ENCODE results near the gene PXN.
A peak's percentile ranks its signal among the peaks of the same experiment; 100 is the strongest.
"Not testable (repeated sequence)": the region's sequence is repeated elsewhere in the genome, so short reads cannot be mapped to it uniquely, and the experiment has no call there.

PXN gene

DNA sequence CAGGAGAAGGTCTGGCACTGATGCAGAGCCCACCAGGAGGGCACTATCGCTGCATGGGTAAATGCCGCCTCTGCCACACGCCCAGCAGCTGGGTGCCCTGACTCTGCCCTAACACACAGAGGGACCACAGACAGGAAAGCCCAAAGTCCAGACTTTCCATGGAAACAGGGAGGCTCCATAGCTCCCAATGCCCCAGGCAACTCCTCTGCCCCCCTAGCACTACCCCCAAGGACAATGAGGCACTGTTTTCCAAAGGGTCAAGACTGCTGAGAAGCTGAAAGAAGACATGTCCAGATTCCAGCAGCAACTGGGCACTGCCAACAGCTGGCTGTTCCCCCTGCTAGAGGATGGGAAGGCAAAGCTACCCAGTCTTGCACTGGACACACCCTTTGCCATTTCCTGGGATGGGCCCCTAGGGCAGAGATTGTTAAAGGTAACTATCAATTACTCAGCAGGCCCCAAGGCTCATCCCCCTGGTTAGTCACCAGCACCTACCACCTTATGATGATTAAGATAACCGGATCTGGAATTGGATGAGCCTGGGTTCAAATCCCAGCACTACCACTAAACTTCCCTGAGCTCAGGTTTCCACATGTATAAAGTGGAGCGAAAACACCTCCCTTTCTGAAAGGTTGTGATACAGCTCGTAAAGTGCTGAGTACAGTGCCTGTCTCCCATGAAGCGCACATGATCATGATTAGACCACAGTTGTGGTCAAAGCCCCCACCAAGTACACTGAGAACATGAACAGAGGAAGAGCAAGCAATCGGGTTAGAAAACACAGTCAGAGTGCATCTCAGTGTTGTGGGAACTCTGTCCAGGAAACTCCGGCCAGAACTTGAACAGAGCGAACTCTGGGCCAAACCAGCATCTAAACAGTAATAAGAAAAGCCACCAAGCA, 3.3 kb downstream of the PXN start:
- peak; percentile 36 for DNase-seq

DNA sequence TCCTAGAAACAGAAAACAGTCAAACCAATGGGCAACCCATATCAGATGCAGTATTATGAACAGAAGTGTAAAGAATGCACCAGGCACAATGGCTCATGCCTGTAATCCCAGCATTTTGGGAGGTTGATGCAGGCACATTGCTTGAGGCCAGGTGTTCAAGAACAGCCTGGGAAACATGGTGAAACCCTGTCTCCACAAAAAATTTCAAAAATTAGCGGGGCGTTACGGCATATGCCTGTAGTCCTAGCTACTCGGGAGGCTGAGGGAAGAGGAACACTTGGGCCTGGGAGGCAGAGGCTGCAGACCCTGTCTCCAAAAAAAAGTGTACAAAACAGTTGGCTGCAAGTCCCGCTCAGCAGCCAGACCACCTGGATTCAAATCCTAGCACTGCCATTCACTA, 4.9 kb downstream of the PXN start:
- no peak for DNase-seq

- no peak for DNase-seq
Measured at GRCh38 chr12:120259418-120260202, 5.9 kb downstream of the PXN start.

DNA sequence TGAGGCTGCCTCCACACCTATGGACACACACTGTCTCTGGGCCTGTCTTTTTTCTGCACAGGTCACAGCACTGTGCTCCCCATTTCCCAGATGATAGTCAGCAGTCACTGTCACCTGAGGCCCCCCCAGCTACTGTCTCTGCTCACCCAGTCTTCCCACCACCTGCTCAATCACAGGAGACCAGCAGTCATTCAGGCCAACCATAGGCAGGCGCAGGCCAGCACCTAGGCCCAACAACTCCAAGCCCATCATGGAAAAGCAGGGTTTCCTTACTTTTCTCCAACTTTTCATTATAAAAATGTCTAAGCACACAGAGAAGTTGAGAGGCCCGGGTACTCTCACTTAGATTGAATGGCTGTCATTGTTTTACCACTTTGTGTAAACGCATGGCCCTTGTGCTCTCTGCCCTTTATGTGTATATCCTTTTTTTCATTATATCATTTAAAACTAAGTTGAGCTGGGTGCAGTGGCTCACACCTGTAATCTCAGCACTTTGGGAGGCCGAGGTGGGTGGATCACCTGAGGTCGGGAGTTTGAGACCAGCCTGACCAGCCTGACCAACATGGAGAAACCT, 7.1 kb downstream of the PXN start:
- no peak for DNase-seq

- no peak for DNase-seq
Measured at GRCh38 chr12:120257041-120257821, 8.3 kb downstream of the PXN start.

- no peak for DNase-seq
Measured at GRCh38 chr12:120254809-120255208, 10.7 kb downstream of the PXN start.

DNA sequence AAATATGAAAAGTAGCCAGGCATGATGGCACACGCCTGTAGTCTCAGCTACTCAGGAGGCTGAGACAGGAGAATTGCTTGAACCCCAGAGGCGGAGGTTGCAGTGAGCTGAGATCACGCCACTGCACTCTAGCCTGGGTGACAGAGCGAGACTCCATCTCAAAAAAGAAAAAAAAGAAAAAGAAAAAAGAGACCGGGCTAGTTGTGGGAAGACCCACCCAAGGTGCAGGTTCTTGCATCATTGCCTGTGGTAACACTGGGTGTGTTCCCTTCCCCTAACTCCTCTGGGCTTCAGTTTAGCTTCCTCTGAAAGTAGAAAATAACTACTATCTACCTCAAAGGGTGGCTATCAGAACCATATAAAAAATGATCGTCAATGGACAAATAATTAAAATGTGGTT, 12.2 kb downstream of the PXN start:
- DNase-seq, result peak; percentile 75

DNA sequence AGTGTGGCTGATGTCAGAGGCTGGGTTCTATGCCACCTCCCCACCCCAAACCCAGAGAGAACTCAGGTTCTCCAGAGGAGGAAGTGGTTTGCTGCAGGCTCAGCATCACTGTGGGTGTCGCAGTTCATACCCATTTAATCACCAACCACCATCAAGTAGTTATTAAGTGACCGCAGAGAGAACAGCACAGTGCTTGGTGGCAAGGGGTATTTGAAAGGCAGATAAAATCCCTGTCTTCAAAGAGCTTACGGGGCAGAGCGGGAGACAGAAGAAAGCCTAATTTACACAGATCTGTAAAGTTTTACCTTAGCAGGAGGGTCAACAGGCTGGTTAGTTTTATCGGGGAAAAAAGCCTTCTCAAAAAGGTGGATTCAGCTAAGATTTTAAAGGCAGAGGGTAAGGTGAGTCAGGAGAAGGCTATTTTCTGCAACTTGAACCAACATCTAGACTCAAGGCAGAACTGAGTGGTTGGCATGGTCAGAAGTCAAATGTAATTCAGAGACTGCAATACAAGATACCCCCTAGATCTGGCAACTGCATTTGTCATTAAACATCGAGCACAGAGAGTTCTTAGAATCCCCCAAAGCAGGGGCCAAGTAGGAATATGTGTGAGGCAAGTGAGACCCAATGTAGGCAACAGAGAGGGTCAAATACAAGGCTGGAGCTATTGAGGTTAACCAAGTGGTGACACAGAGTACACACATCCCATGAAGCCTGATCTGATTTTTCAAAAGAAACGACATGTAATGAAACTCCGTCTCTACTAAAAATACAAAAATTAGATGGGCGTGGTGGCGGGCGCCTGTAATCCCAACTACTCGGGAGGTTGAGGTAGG, 13.2 kb downstream of the PXN start:
- DNase-seq, result peak; percentile 89

DNA sequence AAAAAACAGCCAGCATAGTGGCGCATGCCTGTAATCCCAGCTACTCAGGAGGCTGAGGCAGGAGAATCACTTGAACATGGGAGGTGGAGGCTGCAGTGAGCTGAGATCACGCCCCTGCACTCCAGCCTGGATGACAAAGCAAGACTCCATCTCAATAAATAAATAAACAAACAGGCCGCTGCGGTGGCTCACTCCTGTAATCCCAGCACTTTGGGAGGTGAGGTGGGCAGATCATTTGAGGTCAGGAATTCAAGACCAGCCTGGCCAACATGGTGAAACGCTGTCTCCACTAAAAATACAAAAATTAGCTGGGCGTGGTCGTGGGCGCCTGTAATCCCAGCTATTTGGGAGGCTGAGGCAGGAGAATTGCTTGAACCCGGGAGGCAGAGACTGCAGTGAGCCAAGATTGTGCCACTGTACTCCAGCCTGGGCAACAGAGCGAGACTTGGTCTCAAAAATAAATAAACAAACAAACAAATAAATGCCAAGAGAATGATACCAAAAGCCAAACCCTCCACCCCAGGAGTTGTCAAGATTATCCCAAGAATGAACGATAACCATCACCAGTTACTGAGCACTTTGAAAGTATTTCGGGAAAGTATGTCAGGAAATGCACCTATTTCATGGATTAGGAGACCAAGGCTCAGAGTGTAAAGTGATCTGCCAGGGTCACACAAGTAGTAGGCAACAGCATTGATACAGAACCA, 14.0 kb downstream of the PXN start:
- not testable (repeated sequence) for DNase-seq

- DNase-seq, result peak; percentile 63
Measured at GRCh38 chr12:120249875-120250795, 15.4 kb downstream of the PXN start.

- no peak for DNase-seq
Measured at GRCh38 chr12:120249266-120249874, 16.2 kb downstream of the PXN start.

- no peak for DNase-seq
Measured at GRCh38 chr12:120247621-120248030, 17.9 kb downstream of the PXN start.

- DNase-seq, result no peak
Measured at GRCh38 chr12:120247183-120247582, 18.3 kb downstream of the PXN start.

DNA sequence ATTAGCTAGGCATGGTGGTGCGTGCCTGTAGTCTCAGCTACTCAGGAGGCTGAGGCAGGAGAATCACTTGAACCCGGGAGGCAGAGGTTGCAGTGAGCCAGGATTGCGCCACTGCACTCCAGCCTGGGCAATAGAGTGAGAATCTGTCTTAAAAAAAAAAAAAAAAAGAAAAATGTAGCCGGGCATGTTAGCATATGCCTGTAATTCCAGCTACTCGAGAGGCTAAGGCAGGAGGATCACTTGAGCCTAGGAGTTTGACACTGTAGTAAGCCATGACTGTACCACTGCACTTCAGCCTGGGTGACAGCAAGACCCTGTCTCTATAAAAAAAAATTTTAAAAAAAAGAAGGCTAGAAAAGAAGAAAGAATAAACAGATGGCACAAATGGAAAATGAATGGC, 18.8 kb downstream of the PXN start:
- not testable (repeated sequence) for DNase-seq

DNA sequence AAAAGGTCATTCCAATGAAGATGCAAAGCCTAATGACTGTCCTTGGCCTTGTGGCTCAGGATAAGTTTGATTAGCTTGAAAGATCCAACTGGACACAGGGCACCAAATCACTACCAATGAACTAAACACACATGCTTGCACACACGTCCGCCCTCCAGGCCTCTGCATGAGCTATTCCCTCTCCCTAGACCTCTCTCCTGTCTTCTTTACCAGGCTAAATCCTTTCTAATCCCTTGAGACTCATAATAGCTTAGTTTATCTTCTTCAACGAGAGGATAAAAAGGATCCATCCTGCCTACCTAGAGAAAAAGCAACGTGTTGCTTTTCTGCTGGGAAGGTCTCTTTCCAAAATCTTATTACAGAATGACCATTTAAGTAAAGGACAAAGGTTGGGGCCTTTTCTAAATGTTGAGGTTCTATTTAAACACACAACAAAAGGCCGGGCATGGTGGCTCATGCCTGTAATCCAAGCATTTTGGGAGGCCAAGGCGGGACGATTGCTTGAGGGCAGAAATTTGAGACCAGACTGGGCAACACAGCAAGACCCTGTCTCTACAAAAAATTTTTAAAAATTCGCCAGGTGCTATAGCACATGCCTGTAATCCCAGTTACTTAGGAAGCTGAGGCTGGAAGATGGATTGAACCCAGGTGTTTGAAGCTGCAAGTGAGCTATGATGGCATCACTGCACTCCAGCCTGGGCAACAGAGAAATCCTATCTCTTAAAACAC, 22.4 kb downstream of the PXN start:
- DNase-seq, result no peak

DNA sequence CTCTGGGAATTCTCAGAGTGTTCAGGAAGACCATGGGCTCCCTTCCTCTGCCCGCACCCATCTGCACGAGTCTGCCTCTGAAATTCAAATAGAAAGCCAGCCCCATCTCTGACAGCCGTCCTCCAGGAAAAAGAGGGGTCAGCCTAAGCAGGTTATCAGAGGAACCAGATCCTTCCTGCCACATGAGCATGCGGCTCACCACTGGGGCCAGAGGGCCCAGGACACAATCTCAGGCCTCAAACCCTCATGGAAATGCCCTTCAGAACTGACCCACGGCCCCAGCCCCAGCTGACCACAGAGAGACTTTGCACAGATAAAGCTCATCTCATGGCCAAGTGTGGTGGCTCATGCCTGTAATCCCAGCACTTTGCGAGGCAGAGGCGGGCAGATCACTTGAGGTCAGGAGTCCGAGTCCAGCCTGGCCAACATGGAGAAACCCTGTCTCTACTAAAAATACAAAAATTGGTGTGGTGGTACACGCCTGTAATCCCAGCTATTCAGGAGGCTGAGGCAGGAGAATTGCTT, 23.2 kb downstream of the PXN start:
- no peak for DNase-seq

DNA sequence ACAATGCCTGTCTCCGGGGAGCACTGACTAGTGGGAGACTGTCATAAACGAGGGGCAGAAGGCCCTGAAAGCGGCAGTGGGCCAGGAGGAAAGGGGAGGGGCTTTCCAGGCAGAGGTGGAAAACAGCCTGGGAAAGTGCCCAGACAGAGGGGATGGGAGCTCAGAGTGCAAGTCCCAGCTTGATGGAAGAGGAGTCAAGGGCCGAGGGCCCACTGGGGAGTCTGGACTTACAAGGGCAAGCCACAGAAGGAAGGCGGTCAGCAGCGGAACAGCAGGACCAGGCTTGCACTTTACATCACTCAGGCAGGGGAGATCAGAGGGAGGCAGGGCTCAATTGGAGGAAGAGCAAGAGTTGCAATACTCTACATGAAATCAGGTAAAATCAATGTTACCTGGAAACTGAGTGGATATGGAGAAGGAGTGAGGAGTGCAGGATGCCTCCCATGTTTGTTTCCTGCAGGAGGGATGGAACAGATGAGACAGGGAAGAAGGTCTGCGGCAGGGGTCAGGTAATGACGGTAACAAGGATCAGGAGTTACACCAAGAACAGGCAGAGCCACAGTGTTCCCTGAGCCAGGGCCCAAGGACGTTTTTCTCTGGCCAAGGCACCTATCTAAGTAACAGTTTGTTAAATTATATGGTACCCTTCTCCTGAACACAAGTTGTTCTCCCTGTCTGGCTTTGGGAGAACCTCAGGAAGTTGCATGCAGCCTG, 23.8 kb downstream of the PXN start:
- DNase-seq, result no peak

DNA sequence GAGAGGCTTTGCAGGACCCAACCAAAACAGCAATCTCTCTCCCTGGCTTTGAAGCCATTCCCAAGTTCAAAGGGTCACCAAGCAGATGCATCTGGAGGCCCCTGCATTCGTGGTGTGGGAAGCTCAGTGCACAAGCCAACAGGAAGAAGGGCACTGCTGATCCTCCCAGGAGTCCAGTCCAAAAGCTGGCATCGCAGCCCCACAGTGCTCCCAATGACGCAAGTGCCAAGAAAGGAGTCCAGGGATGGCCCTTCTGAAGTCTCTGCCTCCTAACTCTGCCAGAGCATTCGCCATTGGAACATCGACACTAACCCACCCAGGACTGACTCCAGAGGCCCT, 25.1 kb downstream of the PXN start:
- DNase-seq, result no peak

Measured in CD4-positive, alpha-beta T cell treated with Interleukin-12 subunit alpha and Interleukin-12 subunit beta, for 1 hour (primary cell).